OCI-LY3 (cell line): ENCODE results near the gene RTN4IP1.

Experiments
- H2AFZ ChIP-seq: fragments of 200-600, 300-600 bp; shearing (Covaris generic); 2 replicates; pipeline ENCODE4 v1.6.0; 2014; ENCODE audit warnings: antibody characterized with exemption, low read depth, low read length
- H3K27ac ChIP-seq: fragments of 200-600, 300-600 bp; sonication (generic); 2 replicates; pipeline ENCODE4 v1.5.1; 2014; ENCODE audit warnings: mild to moderate bottlenecking, low read length, moderate library complexity, mixed read lengths
- H3K27me3 ChIP-seq: fragments of 200-600, 300-600 bp; sonication (generic); 2 replicates; pipeline ENCODE4 v1.6.1; 2014; ENCODE audit warnings: low read depth, low read length, mixed read lengths
- H3K36me3 ChIP-seq: fragments of 200-600, 300-600 bp; sonication (generic); replicated peaks from 2 replicates; pipeline ENCODE3; 2014; ENCODE audit warnings: low read depth, low read length, mixed read lengths
- H3K4me1 ChIP-seq: fragments of 300-600, 200-600 bp; sonication (generic); 2 replicates; pipeline ENCODE4 v1.6.1; 2014; ENCODE audit warnings: low read length, mixed read lengths
- H3K4me2 ChIP-seq: fragments of 200-600, 300-600 bp; sonication (generic); 2 replicates; pipeline ENCODE4 v1.6.1; 2014; ENCODE audit warnings: low read length, mixed read lengths
- H3K4me3 ChIP-seq: fragments of 300-600, 200-600 bp; sonication (generic); 2 replicates; pipeline ENCODE4 v1.5.1; 2014; ENCODE audit warnings: antibody characterized with exemption, mild to moderate bottlenecking, low read length, moderate library complexity
- H3K79me2 ChIP-seq: fragments of 300-600, 200-600 bp; shearing (Covaris generic); 2 replicates; pipeline ENCODE4 v1.6.1; 2014; ENCODE audit warnings: mild to moderate bottlenecking, low read length, mixed read lengths
- H3K9ac ChIP-seq: fragments of 300-600, 200-600 bp; shearing (Covaris generic); 2 replicates; pipeline ENCODE4 v1.6.0; 2014; ENCODE audit warnings: mild to moderate bottlenecking, low read length, moderate library complexity
- H3K9me3 ChIP-seq: fragments of 200-600, 300-600 bp; shearing (Covaris generic); 2 replicates; pipeline ENCODE4 v1.6.1; 2014; ENCODE audit warnings: low read length, mixed read lengths; ENCODE audit not compliant: insufficient read depth
- H4K20me1 ChIP-seq: fragments of 200-600, 300-600 bp; sonication (generic); 2 replicates; pipeline ENCODE4 v1.6.1; 2016; ENCODE audit warnings: low read length, mixed read lengths; ENCODE audit not compliant: insufficient read depth
- CTCF ChIP-seq: fragments of 200-600, 300-600 bp; sonication (generic); IDR thresholded peaks from 2 replicates; pipeline ENCODE4 v1.5.1; 2014; ENCODE audit warnings: antibody characterized with exemption, low read length, low read depth
- EZH2phosphoT487 ChIP-seq: fragments of 200-600 bp; shearing (Covaris generic); IDR thresholded peaks from 2 replicates; pipeline ENCODE4 v1.6.1; 2018; ENCODE audit warnings: antibody characterized with exemption, mixed run types, low read depth

RTN4IP1 gene

GRCh38 chr6:106659859-106660258 is 30.6 kb upstream of the RTN4IP1 start:
- Histone ChIP-seq H3K4me1 (peaks cover 15% of the 10 kb centered on the region), H3K36me3 (peaks cover 73% of the 10 kb centered on the region), H2AFZ (no peak overlapping the region), H3K9ac (no peak overlapping the region), H3K4me3 (no peak overlapping the region), H4K20me1 (no peaks in the 10 kb centered on the region), H3K27me3 (no peaks in the 10 kb centered on the region), H3K79me2 (no peaks in the 10 kb centered on the region), H3K9me3 (peaks cover 3% of the 10 kb centered on the region; the same call in 1 of the 2 replicates), H3K27ac (no peak overlapping the region), H3K4me2 (no peak overlapping the region)
- TF ChIP-seq EZH2phosphoT487 (no peak), CTCF (no peak)

- H3K79me2 ChIP-seq: no peaks in the 10 kb centered on the region
- H4K20me1 ChIP-seq: no peaks in the 10 kb centered on the region
- H3K4me1 ChIP-seq: peaks cover 4% of the 10 kb centered on the region
- peaks cover 3% of the 10 kb centered on the region; the same call in 1 of the 2 replicates for H3K9me3 ChIP-seq
- no peak for TF ChIP-seq EZH2phosphoT487
- TF ChIP-seq CTCF: no peak
- no peak overlapping the region for H3K4me3 ChIP-seq
- no peak overlapping the region for H3K4me2 ChIP-seq
- peaks cover 62% of the 10 kb centered on the region for H3K36me3 ChIP-seq
- no peak overlapping the region for H2AFZ ChIP-seq
- no peaks in the 10 kb centered on the region for H3K27me3 ChIP-seq
- no peak overlapping the region for H3K27ac ChIP-seq
- no peak overlapping the region for H3K9ac ChIP-seq
Measured at GRCh38 chr6:106658469-106658868, 29.2 kb upstream of the RTN4IP1 start.

GRCh38 chr6:106648651-106649308 is 19.5 kb upstream of the RTN4IP1 start:
- peak overlapping the region; percentile 54 for H3K4me3 ChIP-seq

GRCh38 chr6:106643061-106643460 is 13.8 kb upstream of the RTN4IP1 start:
- TF ChIP-seq CTCF (no peak), EZH2phosphoT487 (no peak)
- Histone ChIP-seq H3K4me2 (no peak overlapping the region), H3K9ac (no peak overlapping the region), H3K79me2 (peaks cover 37% of the 10 kb centered on the region), H3K9me3 (no peaks in the 10 kb centered on the region), H3K4me1 (peaks cover 41% of the 10 kb centered on the region), H4K20me1 (no peaks in the 10 kb centered on the region), H2AFZ (no peak overlapping the region), H3K36me3 (peaks cover 52% of the 10 kb centered on the region), H3K4me3 (no peak overlapping the region), H3K27me3 (no peaks in the 10 kb centered on the region), H3K27ac (no peak overlapping the region)

More at GRCh38 chr6:106648651-106649308, 19.5 kb upstream of the RTN4IP1 start:
- peak overlapping the region; percentile 80 for H3K9ac ChIP-seq
- H3K4me1 ChIP-seq: peaks cover 46% of the 10 kb centered on the region
- TF ChIP-seq CTCF: no peak
- TF ChIP-seq EZH2phosphoT487: no peak
- H4K20me1 ChIP-seq: no peaks in the 10 kb centered on the region
- peaks cover 50% of the 10 kb centered on the region for H3K36me3 ChIP-seq
- H3K9me3 ChIP-seq: no peaks in the 10 kb centered on the region
- peak overlapping the region; percentile 86 for H3K4me2 ChIP-seq
- peaks cover 28% of the 10 kb centered on the region for H3K79me2 ChIP-seq
- peak overlapping the region; percentile 100 for H3K27ac ChIP-seq
- H2AFZ ChIP-seq: no peak overlapping the region
- H3K27me3 ChIP-seq: no peaks in the 10 kb centered on the region
